ENCODE results near the gene SPTBN1. TPM values are rescaled to one million over a fixed set of nuclear protein-coding genes. Genes with fewer than 3 reads are reported as not detected.

The SPTBN1 gene
- total RNA-seq, 1 donor from 2014 or later: 217 TPM

DNA sequence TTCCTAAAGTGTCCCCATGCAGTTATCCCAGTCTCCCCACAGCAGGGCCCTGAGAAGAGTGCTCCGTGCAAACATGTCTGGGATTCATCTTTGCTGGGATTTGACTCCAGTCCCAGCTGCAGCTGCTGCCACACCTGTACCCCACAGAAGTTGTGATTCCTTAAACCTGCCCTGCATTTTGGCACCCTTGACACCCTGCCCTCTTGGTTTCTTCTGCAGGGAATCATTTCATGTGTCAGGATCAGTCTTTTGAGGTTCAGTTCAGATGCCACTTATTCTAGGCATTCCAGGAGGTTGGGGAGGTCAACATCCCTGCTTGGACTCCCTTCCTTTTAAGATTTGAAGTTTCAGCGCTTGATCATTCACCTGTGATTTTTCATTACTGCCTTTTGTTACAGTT lies 108.3 kb downstream of the SPTBN1 start:
- no peak for DNase-seq (ENCODE audit: low read depth, low spot score)
- Mint-ChIP-seq H3K27ac (ENCODE audit: unreplicated experiment) (no peak overlapping the region), H3K9me3 (no peaks in the 10 kb centered on the region), H3K27me3 (ENCODE audit: low read depth) (no peaks in the 10 kb centered on the region), H3K36me3 (ENCODE audit: low read depth) (peaks cover 4% of the 10 kb centered on the region), H3K4me1 (peaks cover 68% of the 10 kb centered on the region), H3K4me3 (peak overlapping the region; percentile 48)
- TF ChIP-seq, protein P1, sequence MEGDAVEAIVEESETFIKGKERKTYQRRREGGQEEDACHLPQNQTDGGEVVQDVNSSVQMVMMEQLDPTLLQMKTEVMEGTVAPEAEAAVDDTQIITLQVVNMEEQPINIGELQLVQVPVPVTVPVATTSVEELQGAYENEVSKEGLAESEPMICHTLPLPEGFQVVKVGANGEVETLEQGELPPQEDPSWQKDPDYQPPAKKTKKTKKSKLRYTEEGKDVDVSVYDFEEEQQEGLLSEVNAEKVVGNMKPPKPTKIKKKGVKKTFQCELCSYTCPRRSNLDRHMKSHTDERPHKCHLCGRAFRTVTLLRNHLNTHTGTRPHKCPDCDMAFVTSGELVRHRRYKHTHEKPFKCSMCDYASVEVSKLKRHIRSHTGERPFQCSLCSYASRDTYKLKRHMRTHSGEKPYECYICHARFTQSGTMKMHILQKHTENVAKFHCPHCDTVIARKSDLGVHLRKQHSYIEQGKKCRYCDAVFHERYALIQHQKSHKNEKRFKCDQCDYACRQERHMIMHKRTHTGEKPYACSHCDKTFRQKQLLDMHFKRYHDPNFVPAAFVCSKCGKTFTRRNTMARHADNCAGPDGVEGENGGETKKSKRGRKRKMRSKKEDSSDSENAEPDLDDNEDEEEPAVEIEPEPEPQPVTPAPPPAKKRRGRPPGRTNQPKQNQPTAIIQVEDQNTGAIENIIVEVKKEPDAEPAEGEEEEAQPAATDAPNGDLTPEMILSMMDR (conservative IDR thresholded peaks at IDR 0.05): no peak

DNA sequence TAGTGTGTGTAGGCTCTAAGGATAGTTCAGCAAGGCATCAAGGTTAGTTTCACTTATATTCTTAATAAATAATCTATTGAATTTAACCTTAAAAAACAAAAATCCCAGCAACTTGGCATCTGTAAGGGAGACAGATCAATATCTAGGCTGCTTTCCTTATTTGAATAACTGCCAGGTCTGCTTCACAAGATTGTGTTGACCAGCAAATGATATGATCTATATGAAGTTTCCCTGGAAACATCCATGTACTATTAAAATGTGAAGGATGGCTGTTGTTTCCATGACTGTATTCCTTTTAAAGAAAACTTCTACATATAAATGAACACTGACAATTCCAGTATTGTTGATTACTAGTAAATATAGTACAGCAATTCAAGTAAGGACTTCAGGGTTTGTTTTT lies 109.4 kb downstream of the SPTBN1 start:
- peaks cover 69% of the 10 kb centered on the region for H3K4me1 Mint-ChIP-seq
- H3K36me3 Mint-ChIP-seq (ENCODE audit: low read depth): peaks cover 4% of the 10 kb centered on the region
- H3K4me3 Mint-ChIP-seq: no peak overlapping the region
- H3K27ac Mint-ChIP-seq (ENCODE audit: unreplicated experiment): no peak overlapping the region
- no peaks in the 10 kb centered on the region for H3K9me3 Mint-ChIP-seq
- TF ChIP-seq, protein P1 (conservative IDR thresholded peaks at IDR 0.05): no peak
- DNase-seq (ENCODE audit: low read depth, low spot score): no peak
- H3K27me3 Mint-ChIP-seq (ENCODE audit: low read depth): no peaks in the 10 kb centered on the region

DNA sequence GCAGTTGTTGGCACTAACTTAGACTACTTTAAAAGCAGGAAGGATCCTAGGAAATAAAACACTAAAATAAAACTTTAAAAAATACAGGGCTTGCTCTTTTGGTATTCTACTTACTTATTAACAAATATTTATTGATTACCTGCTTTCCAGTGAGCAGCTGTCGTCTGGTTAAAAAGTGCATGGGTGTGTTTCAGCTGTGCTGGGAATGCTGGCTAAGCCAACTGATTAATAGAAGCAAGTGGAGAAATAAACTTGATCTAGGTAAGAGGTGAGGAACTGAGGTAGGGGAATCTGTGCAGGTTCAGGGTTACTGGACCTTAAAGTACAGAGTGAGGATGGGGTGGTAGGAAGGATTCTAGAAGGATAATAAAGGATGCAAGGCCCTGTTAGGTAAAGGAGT lies 110.8 kb downstream of the SPTBN1 start:
- no peak for DNase-seq (ENCODE audit: low read depth, low spot score)
- no peaks in the 10 kb centered on the region for H3K9me3 Mint-ChIP-seq
- H3K4me1 Mint-ChIP-seq: peaks cover 72% of the 10 kb centered on the region
- H3K36me3 Mint-ChIP-seq (ENCODE audit: low read depth): peaks cover 4% of the 10 kb centered on the region
- H3K27ac Mint-ChIP-seq (ENCODE audit: unreplicated experiment): no peak overlapping the region
- H3K27me3 Mint-ChIP-seq (ENCODE audit: low read depth): no peaks in the 10 kb centered on the region
- TF ChIP-seq, protein P1 (conservative IDR thresholded peaks at IDR 0.05): no peak
- H3K4me3 Mint-ChIP-seq: no peak overlapping the region

DNA sequence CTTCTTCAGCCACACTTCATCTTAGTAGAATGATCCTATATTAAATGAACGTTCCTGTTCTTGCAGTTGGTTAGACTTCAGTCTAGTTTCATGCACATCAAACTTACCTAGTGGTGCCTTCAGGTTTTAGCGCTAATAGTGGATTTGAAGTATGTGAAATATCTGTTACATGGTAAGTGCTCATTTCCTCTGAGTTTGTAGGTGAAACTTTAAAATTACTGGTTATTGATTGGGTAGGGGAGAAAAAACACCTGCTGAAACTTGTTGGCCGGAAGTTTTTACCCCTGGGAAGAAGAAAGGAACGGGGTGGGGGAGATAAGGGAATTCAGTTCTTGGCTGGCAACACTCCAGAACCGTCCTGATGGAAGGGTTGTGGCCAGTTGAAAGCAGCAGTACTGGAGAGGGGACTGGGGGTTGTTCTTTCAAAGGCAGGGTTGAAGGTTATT lies 112.8 kb downstream of the SPTBN1 start:
- peak overlapping the region; percentile 4 for H3K4me3 Mint-ChIP-seq
- TF ChIP-seq, protein P1 (conservative IDR thresholded peaks at IDR 0.05): no peak
- no peaks in the 10 kb centered on the region for H3K9me3 Mint-ChIP-seq
- H3K4me1 Mint-ChIP-seq: peaks cover 76% of the 10 kb centered on the region
- H3K27me3 Mint-ChIP-seq (ENCODE audit: low read depth): no peaks in the 10 kb centered on the region
- peak overlapping the region; percentile 65 for H3K27ac Mint-ChIP-seq (ENCODE audit: unreplicated experiment)
- no peak for DNase-seq (ENCODE audit: low read depth, low spot score)
- peaks cover 4% of the 10 kb centered on the region for H3K36me3 Mint-ChIP-seq (ENCODE audit: low read depth)

DNA sequence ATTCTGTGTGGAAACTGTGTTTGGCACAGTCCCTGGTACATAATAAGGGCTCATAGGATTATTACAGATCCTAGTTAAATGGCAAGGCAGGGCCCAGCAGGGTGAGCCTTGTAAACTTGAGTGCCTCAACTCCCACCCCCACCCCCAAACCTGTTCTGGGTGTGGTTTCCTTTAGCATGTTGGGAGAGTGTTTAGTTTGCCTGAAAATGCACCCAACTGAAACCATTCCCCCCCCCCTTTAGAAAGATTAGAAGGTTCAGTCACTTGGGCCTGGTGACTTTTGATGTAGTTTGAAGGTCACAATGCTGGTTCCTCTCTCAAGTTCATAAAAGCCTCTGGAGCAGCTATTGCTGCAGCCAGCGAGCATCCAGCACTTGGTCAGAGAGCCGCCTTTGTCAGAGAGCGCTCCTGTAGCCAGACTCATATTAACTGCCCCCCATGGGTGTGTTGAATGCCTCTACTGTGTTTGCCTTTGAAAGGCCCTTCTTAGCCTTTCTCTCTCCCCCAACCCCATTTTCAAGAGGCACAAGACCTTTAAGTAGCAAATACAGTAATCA lies 113.7 kb downstream of the SPTBN1 start:
- Mint-ChIP-seq H3K4me1 (peaks cover 75% of the 10 kb centered on the region), H3K4me3 (peak overlapping the region; percentile 33)

More for the DNA sequence above, 113.7 kb downstream of the SPTBN1 start:
- Mint-ChIP-seq H3K9me3 (no peaks in the 10 kb centered on the region), H3K27ac (ENCODE audit: unreplicated experiment) (peak overlapping the region; percentile 66), H3K27me3 (ENCODE audit: low read depth) (no peaks in the 10 kb centered on the region), H3K36me3 (ENCODE audit: low read depth) (peaks cover 4% of the 10 kb centered on the region)
- DNase-seq (ENCODE audit: low read depth, low spot score): peak; percentile 17
- TF ChIP-seq, protein P1 (conservative IDR thresholded peaks at IDR 0.05): no peak
